Measurements from ENCODE around the gene CUL4A.

The CUL4A gene

DNA sequence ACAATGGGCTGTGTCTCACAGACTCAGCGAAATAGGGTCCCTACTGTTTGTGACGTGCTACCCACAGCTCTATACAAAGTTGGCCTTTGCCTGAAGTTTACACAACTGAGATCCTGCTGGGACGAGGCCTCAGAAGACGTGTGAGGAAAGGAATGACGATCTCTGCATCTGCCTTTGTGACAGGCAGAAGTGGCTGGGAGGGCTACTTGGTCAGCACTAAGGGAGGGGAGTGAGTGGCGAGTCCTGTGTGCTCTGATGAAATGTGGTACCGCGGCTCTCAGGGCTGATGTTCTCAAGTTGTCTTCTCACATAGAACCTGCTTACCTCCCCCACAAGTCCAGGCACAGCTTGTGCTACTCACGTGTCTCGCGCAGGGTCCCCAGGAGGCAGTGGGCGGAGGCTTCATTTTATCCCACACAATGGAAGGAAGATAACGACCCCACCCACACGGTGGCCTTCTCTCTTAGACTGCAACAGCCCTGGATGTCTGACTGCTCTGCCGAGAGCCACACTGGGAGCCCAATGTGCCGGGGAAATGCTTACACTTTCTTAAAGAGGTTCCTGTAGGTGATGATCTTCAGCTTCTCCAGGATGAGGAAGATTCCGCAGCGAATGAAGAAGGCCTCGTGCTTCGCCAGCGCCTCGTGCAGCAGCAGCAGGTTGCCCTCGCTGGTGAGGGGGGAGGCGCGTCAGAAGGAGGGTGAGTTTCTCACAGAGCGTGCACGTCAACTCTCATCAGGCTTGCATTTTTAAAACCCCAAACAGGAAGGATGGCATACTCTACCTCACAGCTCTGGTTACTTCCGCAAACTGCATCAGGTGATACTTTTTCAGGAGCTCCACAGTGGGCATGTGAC, 29.8 kb upstream of the CUL4A start:
- no peak for DNase-seq (ENCODE audit: low read depth)

DNA sequence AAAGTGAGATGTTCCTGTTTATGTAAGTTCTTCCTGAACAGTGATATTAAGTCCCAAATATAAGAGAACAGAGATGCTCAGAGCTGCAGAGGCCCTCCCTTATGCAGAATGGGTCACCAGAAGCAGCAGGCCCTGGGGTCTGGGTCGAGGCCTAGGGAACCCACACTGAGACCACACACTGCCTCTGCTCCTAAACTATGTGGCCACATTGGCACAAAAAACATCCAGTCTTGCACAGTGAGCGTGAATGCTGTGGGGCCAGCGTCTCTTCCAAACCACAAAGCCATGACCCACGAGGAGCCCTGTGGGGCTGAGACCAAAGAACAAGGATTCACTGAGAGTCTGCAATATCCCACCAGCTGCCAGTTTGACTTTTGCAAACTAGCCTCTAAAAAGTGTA, 27.4 kb upstream of the CUL4A start:
- no peak for DNase-seq (ENCODE audit: low read depth)

DNA sequence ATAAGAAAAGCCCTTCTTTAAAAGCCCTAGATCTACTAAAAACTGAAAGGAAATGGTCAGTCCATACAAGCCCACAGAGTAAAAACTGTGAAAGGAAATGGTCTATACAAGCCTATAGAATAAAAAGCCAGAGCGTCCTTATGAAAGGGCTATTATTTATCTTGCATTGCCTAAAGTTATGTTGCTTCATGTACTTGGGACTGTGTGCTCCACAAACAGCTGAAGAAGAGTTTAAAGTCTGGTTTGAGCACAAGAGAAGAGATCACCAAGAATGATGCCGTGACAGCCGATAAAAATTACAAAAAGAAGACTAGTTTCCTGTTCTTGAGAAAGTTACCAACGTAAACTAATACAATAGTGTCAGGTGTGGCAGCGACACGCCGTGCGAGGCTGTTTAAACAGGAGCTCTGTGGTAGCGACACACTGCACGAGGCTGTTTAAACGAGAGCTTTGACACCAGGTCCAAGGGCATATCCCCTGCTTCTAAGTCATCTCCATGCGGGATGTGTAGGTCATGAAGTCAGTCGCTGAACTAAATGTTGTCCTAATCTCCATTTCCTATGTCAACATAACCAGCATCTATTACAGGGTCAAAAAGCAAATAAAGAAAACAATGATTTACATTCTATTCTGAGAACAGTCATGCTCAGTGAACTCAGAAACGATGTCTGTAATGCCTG, 25.8 kb upstream of the CUL4A start:
- DNase-seq (ENCODE audit: low read depth), result no peak

DNA sequence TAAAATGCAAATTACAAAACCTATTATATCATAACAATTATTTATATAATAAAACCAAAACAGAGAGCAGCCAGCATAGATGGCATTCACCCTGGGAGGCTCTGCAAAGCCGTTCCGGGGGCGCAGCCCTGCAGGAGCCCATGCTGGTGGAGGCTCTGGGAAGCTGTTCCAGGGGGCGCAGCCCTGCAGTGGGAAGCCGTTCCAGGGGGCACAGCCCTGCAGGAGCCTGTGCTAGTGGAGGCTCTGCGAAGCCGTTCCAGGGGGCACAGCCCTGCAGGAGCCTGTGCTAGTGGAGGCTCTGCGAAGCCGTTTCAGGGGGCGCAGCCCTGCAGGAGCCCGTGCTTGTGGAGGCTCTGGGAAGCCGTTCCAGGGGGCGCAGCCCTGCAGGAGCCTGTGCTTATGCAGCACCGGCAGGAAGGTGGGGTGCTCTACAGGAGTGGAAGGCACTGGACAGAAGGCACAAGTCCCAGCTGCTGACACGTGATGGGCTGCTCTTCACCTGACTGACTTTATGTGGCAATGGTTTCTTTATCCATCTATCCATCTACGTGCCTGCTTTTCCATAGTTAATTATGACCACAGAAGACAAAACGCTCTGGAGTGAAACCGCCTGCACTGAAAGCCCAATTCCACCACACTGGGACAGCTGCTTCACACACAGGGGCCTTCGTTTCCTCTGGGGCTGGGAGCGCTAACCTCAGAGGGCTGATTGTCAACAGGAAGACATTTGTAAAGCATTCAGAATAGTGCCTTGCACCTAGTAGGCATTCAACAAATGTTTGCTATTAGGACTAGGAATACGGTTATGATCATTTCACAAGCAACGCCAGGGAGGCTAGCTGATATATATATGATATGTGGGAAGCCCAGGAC, 24.6 kb upstream of the CUL4A start:
- DNase-seq (ENCODE audit: low read depth), result no peak

DNA sequence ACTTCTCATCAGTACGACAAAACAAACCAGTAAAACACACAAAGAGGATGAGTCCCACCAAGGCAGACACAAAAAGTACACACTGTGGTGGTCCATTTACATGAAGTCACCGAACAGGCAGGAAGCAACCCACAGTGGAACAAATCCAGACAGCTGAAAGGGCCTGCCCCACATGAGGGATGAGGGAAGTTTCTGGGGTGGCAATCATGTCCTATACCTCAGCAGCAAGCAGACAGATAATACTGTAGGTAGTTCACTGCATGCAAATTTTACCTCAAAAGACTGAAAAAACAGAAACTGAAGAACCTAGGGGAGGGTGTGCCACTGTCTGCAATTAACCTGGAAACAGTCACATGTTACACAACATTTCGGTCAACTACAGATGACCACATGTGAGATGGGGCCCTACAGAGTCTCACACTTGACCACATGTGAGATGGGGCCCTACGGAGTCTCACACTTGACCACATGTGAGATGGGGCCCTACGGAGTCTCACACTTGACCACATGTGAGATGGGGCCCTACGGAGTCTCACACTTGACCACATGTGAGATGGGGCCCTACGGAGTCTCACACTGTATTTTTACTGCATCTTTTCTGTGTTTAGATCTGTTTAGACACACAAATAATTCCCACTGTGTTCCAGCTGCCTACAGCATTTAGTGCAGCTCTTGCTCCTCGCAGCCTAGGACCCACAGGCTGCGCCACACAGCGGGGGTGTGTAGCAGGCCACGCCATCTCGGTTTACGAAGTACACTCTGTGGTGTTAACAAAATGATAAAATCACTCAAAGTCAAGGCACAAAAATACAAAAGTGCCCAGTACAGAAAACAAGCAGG, 23.1 kb upstream of the CUL4A start:
- no peak for DNase-seq (ENCODE audit: low read depth)

DNA sequence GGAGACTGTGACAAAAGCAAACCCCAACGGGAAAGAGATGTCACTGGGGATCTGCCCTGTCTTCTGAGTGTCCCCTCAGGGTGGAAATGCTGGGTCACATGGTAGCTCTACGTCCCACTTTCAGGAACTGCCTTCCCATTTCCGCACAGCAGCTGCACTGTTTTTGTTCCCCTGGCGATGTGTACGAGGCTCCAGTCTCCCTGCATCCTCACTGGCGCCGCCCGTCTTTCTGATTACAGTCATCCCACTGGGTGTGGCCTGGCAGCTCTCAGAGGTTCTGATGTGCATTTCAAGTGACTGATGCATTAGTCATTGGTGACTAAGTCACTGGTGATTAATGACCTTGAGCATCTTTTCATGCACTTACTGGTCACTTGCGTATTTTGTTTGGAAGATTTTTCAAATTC, 22.1 kb upstream of the CUL4A start:
- DNase-seq (ENCODE audit: low read depth), result no peak

DNA sequence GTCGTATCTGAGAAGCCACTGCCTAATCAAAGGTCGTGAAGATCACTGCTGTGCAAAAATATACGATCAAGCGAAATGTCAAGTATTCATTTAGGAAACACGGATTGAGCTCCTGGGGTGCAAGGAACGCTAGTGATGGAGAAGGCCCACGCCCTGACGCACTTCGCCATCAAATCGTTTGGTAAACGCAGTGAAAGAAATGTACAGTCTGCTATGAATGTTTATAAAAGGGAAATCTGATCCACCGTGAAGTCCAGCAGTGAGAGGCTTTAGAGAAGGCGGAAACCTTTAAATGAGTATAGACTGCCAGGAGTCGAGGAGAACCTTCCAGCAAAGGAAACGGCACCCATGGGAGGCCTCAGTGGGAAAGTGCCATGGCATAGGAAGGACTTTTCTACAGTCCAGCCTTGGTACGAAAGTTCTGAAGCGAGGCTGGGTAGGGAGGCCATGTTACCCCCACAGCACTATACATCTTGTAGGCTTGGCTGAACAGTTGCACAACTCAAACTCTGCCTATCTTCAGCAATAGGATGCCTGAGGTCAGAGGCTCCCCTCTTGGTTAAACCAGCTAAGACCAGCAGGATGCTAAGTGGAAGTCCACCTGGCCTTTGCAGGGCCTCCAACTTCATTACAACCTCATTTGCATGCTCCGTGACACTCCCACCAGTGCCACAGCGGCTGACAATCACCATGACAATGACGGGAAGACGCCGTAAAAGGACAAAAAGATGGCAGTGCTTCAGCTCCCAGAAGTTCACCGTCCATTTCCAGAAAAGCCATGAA, 21.3 kb upstream of the CUL4A start:
- no peak for DNase-seq (ENCODE audit: low read depth)

DNA sequence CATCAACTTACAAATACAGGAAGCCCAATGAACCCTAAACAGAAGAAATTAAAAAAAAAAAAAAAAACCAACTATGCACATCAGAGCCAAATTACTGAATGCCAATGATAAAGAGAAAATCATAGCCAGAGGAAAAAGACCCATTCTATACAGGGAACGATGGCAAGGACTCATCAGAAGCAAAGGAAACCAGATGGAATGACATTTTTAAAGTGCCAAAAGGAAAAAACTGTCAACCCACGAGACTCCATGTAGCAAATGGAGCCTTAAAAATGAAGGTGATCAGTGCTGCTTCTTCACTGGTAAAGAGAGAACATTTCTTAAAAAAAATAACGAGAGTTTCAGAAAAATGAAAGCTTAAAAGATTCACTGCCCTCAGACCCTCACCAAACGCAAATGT, 19.2 kb upstream of the CUL4A start:
- no peak for DNase-seq (ENCODE audit: low read depth)

DNA sequence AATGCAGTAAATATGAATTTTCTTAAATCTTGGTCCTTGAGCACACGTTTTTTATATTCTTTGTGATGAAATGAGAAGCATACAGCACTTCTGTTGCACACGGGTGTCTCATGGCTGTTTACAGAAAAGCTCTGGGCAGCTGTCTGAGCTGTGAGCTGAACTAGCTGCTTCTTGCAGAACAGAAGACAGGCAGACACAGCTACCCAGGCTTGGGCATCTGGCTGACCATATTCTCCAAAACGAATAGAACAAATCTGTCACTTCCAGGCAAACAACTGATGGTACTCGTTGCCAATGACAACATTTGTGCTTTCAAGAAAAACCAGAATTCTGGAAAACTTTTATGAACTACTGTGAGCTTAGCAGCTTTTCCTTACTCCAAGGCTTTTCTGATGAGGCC, 17.1 kb upstream of the CUL4A start:
- DNase-seq (ENCODE audit: low read depth), result no peak

DNA sequence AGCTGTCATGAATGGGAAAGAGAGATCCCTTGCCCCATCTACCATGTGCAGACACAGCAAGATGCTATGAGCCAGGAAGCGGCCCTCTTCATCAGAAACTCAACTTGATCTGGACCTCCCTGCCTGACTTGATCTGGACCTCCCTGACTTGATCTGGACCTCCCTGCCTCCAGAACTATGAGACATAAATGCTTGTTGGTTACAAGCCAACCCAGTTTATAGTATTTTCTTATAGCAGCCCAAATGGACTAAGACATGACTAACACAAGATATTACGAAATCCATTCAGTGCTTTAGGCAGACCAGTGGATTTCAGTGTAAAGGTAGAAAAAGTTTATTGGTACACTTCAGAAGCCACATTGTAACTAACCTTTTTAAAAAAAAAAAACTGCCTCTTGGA, 16.5 kb upstream of the CUL4A start:
- DNase-seq (ENCODE audit: low read depth), result no peak

DNA sequence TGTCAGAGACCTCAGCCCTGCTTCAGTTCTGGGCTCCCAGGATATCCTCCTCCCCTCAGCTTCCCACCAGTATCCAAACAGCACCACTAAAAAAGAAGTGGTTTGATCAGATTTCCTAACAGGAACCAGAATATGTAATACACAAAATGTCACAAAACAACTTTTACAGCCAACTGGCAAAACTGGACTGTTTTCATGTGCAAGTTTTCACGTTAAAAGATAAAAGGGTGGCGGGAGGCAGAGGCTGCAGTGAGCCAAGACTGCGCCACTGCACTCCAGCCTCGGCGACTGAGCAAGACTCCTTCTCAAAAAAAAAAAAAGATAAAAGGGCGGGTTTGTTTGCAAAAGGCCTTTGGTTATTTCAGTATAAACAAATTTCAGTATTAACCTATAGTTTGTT, 14.1 kb upstream of the CUL4A start:
- DNase-seq (ENCODE audit: low read depth), result no peak

DNA sequence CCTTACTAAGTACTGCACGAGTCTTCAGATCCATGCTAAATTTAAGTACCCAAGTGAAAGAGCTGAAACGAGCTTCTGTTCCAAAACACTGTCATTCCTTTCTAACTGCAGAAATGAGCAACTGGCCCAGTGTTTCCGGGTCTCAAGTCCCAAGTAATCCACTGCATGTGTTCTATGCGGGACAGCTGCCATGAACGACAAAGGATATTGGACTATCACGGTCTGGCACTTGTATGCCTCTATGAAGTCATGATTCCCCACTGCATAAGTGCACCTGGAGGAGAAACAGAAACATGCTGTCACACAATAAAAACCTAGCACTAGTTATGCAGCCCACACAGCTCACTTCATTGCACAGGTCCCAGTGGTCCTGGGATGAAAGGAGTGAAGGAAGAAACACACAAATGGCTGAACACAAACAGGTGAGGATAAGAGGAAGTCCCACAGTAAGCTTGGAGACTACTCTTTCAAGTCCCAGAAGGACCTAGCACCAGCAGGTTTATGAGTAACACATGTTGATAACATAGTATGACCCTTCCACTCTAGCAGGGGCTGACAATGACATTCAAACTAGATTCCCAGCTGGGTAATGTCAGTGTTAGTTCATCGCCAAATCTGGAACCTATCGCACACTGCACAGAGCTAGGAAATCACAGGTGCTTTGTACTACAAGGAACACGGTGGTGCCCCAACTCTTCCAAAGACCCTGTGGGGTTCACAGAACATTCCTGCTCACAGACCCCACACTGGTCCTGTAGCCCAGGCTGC, 12.3 kb upstream of the CUL4A start:
- no peak for DNase-seq (ENCODE audit: low read depth)

DNA sequence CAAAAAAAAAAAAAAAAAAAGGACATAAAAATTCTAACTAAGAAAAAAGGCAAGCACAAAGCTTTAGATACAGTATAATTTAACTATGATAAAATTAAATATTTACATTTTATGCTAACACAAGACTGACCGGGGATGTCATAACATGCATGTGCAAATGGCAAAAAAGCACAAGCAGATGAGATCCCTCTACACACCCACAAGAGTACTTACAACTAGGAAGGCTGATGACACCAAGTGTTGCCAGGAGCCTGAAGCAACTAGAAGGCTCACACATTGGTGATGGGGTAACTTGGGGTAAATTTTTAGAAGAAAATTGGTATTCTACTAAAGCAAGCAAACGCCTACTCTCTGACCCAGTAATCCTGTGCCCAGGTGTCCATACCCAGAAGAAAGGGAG, 7.6 kb upstream of the CUL4A start:
- DNase-seq (ENCODE audit: low read depth), result no peak

DNA sequence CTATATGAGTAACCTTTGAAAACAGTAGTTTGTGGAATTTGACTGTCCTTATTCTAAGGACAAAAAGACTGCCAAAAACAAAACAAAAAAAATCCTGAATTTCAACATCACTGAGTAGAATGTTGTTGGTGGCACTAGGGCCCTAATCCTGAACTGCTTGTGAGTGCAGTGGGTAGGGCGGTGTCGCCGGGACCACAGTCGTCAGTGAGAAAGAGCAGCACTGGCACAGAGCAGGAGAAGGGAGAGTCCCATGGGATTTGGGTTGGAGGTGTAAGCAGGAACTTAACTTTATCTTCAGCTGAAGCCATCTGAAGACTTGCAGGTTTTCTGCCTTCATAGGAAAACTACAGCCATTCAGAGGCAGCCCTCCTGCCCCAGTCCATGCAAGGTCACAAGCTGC, 6.5 kb upstream of the CUL4A start:
- no peak for DNase-seq (ENCODE audit: low read depth)

DNA sequence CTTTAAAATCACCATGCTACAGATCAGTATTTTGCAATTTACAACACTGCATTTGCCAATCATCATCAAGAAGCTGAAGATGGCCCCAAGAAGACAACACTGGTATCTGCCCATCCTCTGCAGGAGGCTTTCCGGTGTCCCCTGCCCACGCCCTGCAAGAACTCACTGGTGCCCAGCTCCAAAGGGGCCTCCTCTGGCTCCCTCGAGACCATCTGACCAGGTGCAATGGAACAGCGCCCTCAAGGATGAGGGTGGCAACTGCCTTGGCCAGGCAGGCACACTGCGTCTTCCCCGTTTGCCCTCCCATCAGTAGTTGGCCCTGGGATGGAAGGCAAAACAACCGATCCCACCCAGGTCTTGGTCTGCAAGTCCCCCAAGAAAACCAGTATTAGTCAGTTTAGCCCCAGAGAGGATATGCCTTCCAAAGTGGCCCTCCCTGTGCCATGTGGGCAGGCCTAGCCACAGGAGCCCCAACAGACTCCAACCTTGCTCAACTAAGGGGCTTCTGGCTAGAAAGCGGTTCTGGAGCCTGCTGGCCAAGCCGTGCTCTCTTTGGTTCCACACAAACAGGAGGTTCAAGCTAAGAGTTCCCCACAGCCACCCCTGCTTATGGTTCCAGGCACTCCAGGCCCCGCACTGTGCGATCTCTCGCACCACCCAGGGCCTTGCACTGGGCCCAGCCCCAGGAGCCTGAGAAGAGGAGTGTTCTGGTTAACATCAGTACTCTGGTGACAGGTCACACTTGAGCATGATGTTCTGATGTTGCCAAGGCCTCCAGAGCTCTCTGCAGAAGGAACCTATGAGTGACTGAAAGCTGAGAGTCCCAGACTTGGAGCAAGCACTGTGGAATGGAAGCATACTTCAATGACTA, 5.7 kb upstream of the CUL4A start:
- no peak for DNase-seq (ENCODE audit: low read depth)

DNA sequence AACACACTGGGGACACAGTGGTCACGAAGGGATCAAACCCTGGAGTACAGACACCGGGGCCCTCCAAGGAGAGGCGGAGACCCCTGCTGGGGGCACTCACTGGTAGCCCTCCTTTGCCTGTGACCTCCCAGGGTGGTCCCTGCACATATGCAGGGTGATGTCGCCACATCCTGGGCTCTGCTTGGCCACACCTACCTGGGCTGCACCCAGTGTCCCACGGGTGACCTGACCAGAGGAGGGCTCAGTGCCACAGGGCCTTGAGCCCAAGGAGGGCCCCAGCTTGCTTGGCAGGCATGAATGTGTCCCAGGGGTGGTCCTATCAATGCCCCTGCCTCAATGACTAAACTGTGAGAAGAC, 5.1 kb upstream of the CUL4A start:
- DNase-seq (ENCODE audit: low read depth), result no peak

DNA sequence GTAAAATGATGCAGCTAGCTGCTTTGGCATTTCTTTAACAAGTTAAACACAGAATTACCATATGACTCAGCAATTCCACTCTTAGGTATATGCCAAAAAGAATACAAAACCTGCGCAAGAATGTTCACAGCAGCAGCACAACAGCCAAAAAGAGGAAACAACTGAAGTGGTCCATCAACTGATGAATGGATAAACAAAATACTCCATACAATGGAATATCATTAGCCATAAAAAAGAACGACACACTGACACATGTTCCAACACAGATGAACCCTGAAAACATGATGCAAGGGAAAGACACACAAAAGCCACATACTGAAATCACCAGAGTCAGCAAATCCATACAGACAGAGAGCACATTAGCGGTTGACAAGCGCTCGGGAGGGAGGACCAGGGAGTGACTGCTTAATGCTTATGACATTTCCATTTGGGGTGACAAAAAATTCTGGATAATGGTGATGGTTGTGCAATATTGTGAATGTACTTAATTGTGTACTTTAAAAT, 3.9 kb upstream of the CUL4A start:
- DNase-seq (ENCODE audit: low read depth), result no peak

DNA sequence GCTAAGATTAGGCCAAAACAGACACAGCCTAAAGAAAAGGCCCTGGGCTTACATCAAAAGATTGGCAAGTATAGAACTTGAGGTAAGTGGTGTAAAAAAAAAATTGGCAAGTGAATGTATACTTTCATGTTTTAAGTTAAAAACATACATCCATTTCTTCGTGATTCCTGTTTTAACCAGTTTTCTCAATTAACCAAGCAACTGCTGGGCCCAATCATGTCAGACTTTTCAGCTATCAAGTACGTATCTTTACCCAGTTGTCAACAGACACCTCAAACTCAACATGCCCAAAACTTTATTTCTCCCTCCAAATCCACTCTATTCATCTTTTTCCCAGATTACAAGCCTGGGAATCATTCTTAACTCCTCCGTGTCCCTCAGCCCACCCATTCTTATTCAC, 2.0 kb upstream of the CUL4A start:
- DNase-seq (ENCODE audit: low read depth), result no peak

DNA sequence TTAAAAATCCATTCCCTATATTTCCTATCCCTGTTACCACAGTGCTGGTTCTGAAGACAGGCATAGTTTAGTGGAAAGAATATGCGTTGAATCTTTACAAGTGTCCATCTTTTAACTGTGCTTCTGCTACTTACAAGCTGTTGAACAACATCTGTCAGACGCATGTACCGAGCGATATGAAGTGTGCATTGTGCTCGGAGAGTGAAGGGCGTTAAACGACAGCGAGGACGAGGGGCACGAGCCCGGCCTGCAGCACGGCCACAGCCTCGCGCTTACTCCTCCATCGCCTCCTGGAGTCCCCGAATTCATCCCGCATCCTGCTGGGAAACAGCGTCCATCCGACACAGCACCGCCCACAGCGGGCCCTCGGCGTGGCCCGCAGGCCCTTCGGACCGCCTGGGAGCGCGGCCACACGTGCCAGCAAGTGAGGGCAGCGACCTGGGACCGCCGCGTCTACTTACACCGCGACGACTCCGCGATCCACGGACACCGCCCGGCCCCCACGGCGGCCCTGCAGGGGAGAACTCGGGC, 1.5 kb upstream of the CUL4A start:
- no peak for DNase-seq (ENCODE audit: low read depth)
